HG02885 (cell line): ENCODE data around the gene FBXL20.
"Not testable (repeated sequence)": the region's sequence is repeated elsewhere in the genome, so short reads cannot be mapped to it uniquely, and the experiment has no call there.

Source experiments
- ATAC-seq: cut with Tn5 transposase; IDR thresholded peaks from one replicate; pipeline ENCODE4 v1.9.1; 2021; ENCODE audit warnings: mild to moderate bottlenecking; ENCODE audit not compliant: unreplicated experiment, poor library complexity

Gene FBXL20

GRCh38 chr17:39335704-39336223 lies 65.7 kb downstream of the FBXL20 start:
- no peak for ATAC-seq

GRCh38 chr17:39334008-39334744 lies 67.2 kb downstream of the FBXL20 start:
- not testable (repeated sequence) for ATAC-seq

GRCh38 chr17:39332092-39332491 lies 69.3 kb downstream of the FBXL20 start:
- no peak for ATAC-seq

GRCh38 chr17:39328815-39329214 lies 72.6 kb downstream of the FBXL20 start:
- ATAC-seq, result no peak

GRCh38 chr17:39327109-39327508 lies 74.3 kb downstream of the FBXL20 start:
- no peak for ATAC-seq

GRCh38 chr17:39325528-39326240 lies 75.7 kb downstream of the FBXL20 start:
- ATAC-seq, result no peak

GRCh38 chr17:39318636-39319035 lies 82.8 kb downstream of the FBXL20 start:
- ATAC-seq, result no peak

GRCh38 chr17:39306509-39307212 lies 94.8 kb downstream of the FBXL20 start:
- ATAC-seq, result no peak

- ATAC-seq, result no peak
These were observed 95.4 kb downstream of the FBXL20 start for GRCh38 chr17:39305978-39306377.

GRCh38 chr17:39304188-39304587 lies 97.2 kb downstream of the FBXL20 start:
- ATAC-seq, result no peak

- no peak for ATAC-seq
These were observed 107.4 kb downstream of the FBXL20 start for GRCh38 chr17:39294060-39294459.

- ATAC-seq, result not testable (repeated sequence)
These were observed 108.9 kb downstream of the FBXL20 start for GRCh38 chr17:39292546-39292945.

GRCh38 chr17:39286513-39286912 lies 114.9 kb downstream of the FBXL20 start:
- ATAC-seq, result not testable (repeated sequence)

- ATAC-seq, result no peak
These were observed 116.7 kb downstream of the FBXL20 start for GRCh38 chr17:39284685-39285084.

- no peak for ATAC-seq
These were observed 117.5 kb downstream of the FBXL20 start for GRCh38 chr17:39283896-39284295.

- ATAC-seq, result no peak
These were observed 118.3 kb downstream of the FBXL20 start for GRCh38 chr17:39283098-39283497.

GRCh38 chr17:39281806-39282205 lies 119.6 kb downstream of the FBXL20 start:
- no peak for ATAC-seq

- not testable (repeated sequence) for ATAC-seq
These were observed 123.2 kb downstream of the FBXL20 start for GRCh38 chr17:39278246-39278645.

- ATAC-seq, result no peak
These were observed 124.3 kb downstream of the FBXL20 start for GRCh38 chr17:39277110-39277509.

- no peak for ATAC-seq
These were observed 125.3 kb downstream of the FBXL20 start for GRCh38 chr17:39276113-39276512.

GRCh38 chr17:39271546-39271945 lies 129.9 kb downstream of the FBXL20 start:
- ATAC-seq, result no peak
